Measurements from ENCODE around the gene ST13. TPM values are rescaled to one million over a fixed set of nuclear protein-coding genes. Genes with fewer than 3 reads are reported as not detected.
"Not testable (repeated sequence)": the region's sequence is repeated elsewhere in the genome, so short reads cannot be mapped to it uniquely, and the experiment has no call there.

Gene ST13
- polyA plus RNA-seq, 4 donors: 579 to 705 (median 610) TPM

DNA sequence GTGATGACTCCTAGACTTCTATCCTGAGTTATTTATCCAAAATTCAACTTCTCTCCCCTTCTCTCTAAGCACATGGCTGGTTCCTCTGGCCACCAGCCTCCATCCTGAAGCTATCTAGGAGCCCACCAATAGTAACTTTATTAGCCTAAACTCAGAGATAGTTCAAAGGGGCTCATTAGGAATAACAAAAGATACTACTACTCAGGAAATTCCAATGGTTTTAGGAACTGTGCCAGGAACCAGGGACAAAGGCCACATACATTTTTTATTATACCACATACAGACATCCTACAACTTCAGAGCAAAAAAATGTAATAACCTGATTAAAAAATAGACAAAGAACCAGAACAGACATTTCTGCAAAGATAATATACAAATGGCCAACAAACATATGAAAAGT is 65.2 kb downstream of the ST13 start:
- no peak for DNase-seq (ENCODE audit: low read depth in 4 of 4, low spot score in 2 of 4)

DNA sequence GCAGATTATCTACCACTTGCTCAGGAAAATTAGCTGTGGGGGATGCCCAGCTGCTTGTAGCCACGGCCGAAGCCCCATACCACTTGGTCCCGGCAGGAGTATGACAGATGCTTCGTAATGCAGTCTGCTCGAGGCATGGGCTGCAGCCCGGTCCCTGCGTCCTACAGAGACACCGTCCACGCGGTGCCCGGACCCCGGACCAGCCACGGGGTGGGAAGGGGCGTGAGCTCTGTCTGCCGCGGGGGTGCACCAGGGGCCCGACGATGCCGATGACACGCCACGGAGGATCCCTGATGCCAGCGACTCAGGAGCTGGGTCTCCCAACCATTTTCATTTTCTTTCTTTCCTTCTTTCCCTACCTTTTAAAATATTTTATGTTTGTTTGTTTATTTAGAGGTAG is 67.3 kb downstream of the ST13 start:
- no peak for DNase-seq (ENCODE audit: low read depth in 4 of 4, low spot score in 2 of 4)

DNA sequence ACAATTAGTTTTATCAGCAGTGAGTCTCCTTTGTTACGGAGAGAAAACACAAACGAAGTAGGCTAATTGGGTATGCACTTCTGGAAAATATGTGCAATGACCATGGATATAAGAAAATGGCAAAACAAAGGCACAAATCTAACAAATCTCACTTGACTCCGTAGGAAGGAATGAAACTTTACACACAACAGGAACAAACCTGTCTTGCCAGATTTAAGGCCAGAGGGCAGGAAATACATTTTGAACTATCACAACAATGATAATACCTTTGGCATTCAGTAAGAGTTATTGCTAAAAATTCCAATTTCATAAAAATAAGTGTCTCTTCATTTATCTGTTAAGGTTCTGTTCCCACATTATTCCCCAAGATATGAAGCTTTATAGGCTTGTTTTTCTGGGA is 73.9 kb downstream of the ST13 start:
- no peak for DNase-seq (ENCODE audit: low read depth in 4 of 4, low spot score in 2 of 4)

DNA sequence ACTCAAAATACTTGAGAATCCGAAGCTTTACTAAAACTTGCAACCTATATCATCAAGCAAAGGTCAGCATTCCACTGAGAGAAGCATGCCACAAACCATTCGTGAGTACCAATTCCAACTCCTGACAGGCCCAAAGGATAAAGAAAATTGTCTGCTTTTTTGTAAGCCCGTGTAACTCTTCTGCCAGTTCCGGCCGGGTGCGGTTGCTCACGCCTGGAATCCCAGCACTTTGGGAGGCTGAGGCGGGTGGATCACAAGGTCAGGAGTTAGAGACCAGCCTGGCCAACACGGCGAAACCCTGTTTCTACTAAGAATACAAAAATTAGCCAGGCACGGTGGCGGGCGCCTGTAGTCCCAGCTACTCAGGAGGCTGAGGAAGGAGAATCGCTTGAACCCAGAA is 74.7 kb downstream of the ST13 start:
- DNase-seq (ENCODE audit: low read depth in 4 of 4, low spot score in 2 of 4): not testable (repeated sequence)

Other genes with a start within 250 kb of the ST13 start
- gene MRTFA, start 219.9 kb downstream of the ST13 start, polyA plus RNA-seq (ENCODE audit: insufficient read length in 4 of 4): 10 to 100 TPM; 19.6 to 32.0 (median 28.0) TPM
- under 1 TPM; 0.10 to 0.44 (median 0.34) TPM for gene MCHR1, start 177.2 kb downstream of the ST13 start, polyA plus RNA-seq (ENCODE audit: insufficient read length in 4 of 4)
- 10 to 100 TPM; 36.4 to 43.0 (median 38.6) TPM for gene SLC25A17, start 37.3 kb downstream of the ST13 start, polyA plus RNA-seq (ENCODE audit: insufficient read length in 4 of 4)
- 10 to 100 TPM; 18.3 to 25.6 (median 23.3) TPM for gene XPNPEP3, start 509 bp upstream of the ST13 start, polyA plus RNA-seq (ENCODE audit: insufficient read length in 4 of 4)
- gene DNAJB7, start 5.5 kb upstream of the ST13 start, polyA plus RNA-seq (ENCODE audit: insufficient read length in 4 of 4): 1 to 10 TPM in 1 of 4 donors, under 1 TPM in 3; 0.20 to 1.0 (median 0.56) TPM
- gene RBX1, start 94.7 kb upstream of the ST13 start, polyA plus RNA-seq (ENCODE audit: insufficient read length in 4 of 4): 10 to 100 TPM; 68.6 to 79.9 (median 71.2) TPM
- 10 to 100 TPM; 41.7 to 73.9 (median 59.4) TPM for gene EP300, start 236.0 kb upstream of the ST13 start, polyA plus RNA-seq (ENCODE audit: insufficient read length in 4 of 4)